Ishikawa (cell line): Measurements from ENCODE around the gene PCDHGB6.

Source experiments
- CREB1 ChIP-seq: IDR thresholded peaks from 2 replicates; pipeline ENCODE4 v1.6.1; 2012; ENCODE audit warnings: low read depth
- EP300 ChIP-seq: IDR thresholded peaks from 2 replicates; pipeline ENCODE4 v1.6.1; 2012; ENCODE audit warnings: borderline replicate concordance
- FOXM1 ChIP-seq: IDR thresholded peaks from 2 replicates; pipeline ENCODE4 v1.6.1; 2012; ENCODE audit warnings: low read depth, borderline replicate concordance
- NFIC ChIP-seq: IDR thresholded peaks from 2 replicates; pipeline ENCODE4 v1.6.1; 2012
- RAD21 ChIP-seq: IDR thresholded peaks from 2 replicates; pipeline ENCODE4 v1.6.1; 2012; ENCODE audit warnings: low read depth
- TEAD4 ChIP-seq: IDR thresholded peaks from 2 replicates; pipeline ENCODE4 v1.6.1; 2012
- USF1 ChIP-seq: IDR thresholded peaks from 2 replicates; pipeline ENCODE4 v1.6.1; 2012
- YY1 ChIP-seq: IDR thresholded peaks from 2 replicates; pipeline ENCODE4 v1.6.1; 2012; ENCODE audit warnings: low read depth
- TF ChIP-seq, protein P1 (sequence below): IDR thresholded peaks from 2 replicates; pipeline ENCODE4 v1.6.1; 2012
- TF ChIP-seq, protein P2 (sequence below): IDR thresholded peaks from 2 replicates; pipeline ENCODE4 v1.6.1; 2012; ENCODE audit warnings: low read depth, mild to moderate bottlenecking

DNA sequence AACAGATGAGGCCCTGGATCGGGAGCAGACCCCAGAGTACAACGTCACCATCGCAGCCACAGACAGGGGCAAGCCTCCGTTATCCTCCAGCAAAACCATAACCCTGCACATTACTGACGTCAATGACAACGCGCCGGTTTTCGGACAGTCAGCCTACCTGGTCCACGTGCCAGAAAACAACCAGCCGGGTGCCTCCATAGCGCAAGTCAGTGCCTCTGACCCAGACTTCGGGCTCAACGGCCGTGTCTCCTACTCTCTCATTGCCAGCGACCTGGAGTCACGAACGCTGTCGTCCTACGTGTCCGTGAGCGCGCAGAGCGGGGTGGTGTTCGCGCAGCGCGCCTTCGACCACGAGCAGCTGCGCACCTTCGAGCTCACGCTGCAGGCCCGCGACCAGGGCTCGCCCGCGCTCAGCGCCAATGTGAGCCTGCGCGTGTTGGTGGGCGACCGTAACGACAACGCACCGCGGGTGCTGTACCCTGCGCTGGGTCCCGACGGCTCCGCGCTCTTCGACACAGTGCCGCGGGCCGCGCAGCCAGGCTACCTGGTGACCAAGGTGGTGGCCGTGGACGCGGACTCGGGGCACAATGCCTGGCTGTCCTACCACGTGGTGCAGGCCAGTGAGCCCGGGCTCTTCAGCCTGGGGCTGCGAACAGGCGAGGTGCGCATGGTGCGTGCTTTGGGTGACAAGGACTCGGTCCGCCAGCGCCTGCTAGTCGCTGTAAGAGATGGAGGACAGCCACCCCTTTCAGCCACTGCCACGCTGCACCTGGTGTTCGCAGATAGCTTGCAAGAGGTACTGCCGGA, 11.5 kb downstream of the PCDHGB6 start:
- TF ChIP-seq TEAD4, result no peak
- TF ChIP-seq, protein P1, sequence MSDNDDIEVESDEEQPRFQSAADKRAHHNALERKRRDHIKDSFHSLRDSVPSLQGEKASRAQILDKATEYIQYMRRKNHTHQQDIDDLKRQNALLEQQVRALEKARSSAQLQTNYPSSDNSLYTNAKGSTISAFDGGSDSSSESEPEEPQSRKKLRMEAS, result no peak
- no peak for TF ChIP-seq RAD21
- no peak for TF ChIP-seq YY1
- TF ChIP-seq EP300, result no peak
- TF ChIP-seq, protein P2, sequence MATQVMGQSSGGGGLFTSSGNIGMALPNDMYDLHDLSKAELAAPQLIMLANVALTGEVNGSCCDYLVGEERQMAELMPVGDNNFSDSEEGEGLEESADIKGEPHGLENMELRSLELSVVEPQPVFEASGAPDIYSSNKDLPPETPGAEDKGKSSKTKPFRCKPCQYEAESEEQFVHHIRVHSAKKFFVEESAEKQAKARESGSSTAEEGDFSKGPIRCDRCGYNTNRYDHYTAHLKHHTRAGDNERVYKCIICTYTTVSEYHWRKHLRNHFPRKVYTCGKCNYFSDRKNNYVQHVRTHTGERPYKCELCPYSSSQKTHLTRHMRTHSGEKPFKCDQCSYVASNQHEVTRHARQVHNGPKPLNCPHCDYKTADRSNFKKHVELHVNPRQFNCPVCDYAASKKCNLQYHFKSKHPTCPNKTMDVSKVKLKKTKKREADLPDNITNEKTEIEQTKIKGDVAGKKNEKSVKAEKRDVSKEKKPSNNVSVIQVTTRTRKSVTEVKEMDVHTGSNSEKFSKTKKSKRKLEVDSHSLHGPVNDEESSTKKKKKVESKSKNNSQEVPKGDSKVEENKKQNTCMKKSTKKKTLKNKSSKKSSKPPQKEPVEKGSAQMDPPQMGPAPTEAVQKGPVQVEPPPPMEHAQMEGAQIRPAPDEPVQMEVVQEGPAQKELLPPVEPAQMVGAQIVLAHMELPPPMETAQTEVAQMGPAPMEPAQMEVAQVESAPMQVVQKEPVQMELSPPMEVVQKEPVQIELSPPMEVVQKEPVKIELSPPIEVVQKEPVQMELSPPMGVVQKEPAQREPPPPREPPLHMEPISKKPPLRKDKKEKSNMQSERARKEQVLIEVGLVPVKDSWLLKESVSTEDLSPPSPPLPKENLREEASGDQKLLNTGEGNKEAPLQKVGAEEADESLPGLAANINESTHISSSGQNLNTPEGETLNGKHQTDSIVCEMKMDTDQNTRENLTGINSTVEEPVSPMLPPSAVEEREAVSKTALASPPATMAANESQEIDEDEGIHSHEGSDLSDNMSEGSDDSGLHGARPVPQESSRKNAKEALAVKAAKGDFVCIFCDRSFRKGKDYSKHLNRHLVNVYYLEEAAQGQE, result no peak
- no peak for TF ChIP-seq FOXM1
- TF ChIP-seq USF1, result no peak
- TF ChIP-seq CREB1, result no peak
- no peak for TF ChIP-seq NFIC
